ENCODE results near the gene CEP89. TPM values are rescaled to one million over a fixed set of nuclear protein-coding genes. Genes with fewer than 3 reads are reported as not detected.

CEP89 gene
- total RNA-seq, 4 donors from 2014 or later = 18.5 to 24.7 (median 19.4) TPM

DNA sequence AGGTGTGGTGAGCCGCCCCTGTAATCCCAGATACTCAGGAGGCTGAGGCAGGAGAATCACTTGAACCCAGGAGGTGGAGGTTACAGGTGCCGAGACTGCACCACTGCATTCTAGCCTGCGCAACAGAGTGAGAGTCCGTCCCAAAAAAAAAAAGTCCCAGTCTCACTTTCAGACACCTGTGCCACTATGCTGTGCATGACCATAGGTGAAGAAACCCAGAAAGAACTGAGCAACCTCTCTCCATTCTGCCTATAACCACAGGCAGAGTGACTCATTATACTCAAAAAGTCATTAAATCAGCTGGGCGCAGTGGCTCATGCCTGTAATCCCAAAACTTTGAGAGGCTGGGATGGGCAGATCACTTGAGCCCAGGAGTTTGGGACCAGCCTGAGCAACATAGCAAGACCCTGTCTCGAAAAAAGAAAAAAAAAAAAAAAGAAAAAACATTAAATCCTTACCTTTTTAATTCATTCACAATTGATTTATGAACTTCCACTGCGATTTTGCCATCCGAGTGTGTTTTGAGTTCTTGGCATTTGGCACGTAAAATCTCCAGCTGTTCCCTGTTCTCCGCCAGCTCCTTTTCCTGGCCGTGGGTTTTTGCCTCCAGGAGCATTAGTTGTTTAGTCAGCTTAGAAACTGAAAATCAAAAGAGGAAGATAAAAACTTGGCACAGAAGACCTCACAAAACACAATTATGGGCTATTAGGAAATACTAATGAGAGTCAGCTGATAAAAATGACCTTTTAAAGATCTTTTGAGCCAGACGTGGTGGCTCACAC lies 56.7 kb downstream of the CEP89 start:
- Histone ChIP-seq H3K27me3 (no peaks in the 10 kb centered on the region), H3K4me3 (replicated peaks in 1 of 3) (no peak overlapping the region), H3K27ac (no peak overlapping the region), H3K4me1 (no peaks in the 10 kb centered on the region), H3K36me3 (peaks cover 5 to 12% of the 10 kb centered on the region in 2 donors), H3K9me3 (no peaks in the 10 kb centered on the region)
- no peak for DNase-seq
- TF ChIP-seq, protein P1, sequence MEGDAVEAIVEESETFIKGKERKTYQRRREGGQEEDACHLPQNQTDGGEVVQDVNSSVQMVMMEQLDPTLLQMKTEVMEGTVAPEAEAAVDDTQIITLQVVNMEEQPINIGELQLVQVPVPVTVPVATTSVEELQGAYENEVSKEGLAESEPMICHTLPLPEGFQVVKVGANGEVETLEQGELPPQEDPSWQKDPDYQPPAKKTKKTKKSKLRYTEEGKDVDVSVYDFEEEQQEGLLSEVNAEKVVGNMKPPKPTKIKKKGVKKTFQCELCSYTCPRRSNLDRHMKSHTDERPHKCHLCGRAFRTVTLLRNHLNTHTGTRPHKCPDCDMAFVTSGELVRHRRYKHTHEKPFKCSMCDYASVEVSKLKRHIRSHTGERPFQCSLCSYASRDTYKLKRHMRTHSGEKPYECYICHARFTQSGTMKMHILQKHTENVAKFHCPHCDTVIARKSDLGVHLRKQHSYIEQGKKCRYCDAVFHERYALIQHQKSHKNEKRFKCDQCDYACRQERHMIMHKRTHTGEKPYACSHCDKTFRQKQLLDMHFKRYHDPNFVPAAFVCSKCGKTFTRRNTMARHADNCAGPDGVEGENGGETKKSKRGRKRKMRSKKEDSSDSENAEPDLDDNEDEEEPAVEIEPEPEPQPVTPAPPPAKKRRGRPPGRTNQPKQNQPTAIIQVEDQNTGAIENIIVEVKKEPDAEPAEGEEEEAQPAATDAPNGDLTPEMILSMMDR (IDR thresholded peaks at IDR 0.05) = no peak
- TF ChIP-seq POLR2A (IDR thresholded peaks at IDR 0.05) = no peak
- WGBS, 2 donors = 80 to 96% methylated on average over 12 of the region's 12 CpGs
- intact Hi-C loops (cut with DNase I) = no loop called here

DNA sequence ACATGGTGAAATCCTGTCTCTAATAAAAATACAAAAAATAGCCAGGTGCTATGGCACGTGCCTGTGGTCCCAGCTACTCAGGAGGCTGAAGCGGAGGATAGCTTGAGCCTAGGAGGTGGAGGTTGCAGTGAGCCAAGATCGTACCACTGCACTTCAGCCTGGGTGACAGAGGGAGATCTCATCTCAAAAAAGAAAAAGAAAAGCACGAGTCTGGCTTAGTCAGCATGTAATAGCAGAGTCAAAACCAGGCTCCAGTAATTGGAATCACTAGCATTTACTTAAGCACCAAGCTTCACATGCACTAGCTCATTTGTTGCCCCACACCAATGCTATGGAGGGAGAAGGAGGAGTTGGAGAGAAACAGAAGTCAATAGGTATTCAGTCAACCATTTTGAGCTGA lies 60.3 kb downstream of the CEP89 start:
- Histone ChIP-seq H3K36me3 (peaks cover 10 to 23% of the 10 kb centered on the region in 2 donors), H3K27me3 (no peaks in the 10 kb centered on the region), H3K27ac (no peak overlapping the region), H3K4me3 (replicated peaks in 1 of 3) (no peak overlapping the region), H3K4me1 (no peaks in the 10 kb centered on the region), H3K9me3 (no peaks in the 10 kb centered on the region)
- TF ChIP-seq POLR2A (IDR thresholded peaks at IDR 0.05) = no peak
- TF ChIP-seq, protein P1 (IDR thresholded peaks at IDR 0.05) = no peak
- intact Hi-C loops (cut with DNase I) = no loop called here
- DNase-seq = no peak
- WGBS, 2 donors = 97% methylated on average over 4 of the region's 4 CpGs

DNA sequence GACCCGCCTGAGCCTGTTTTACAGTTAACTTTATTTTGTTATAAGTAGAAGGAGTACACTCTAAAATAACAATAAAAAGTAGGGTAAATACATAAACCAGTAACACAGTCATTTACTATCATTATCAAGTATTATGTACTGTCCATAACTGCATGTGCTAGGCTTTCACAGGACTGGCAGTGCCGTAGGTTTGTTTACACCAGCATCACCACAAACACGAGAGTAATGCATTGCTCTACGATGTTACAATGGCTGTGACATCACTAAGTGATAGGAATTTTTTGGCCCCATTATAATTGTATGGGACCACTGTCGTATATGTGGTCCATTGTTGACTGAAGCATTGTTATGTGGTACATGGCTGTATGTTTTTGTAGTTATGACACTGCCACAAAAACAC lies 60.9 kb downstream of the CEP89 start:
- H3K27me3 ChIP-seq = no peaks in the 10 kb centered on the region
- DNase-seq = no peak
- no peak overlapping the region for H3K4me3 ChIP-seq (replicated peaks in 1 of 3)
- 84 to 96% methylated on average over 5 of the region's 5 CpGs for WGBS, 2 donors
- no peaks in the 10 kb centered on the region for H3K4me1 ChIP-seq
- H3K36me3 ChIP-seq = peaks cover 10 to 20% of the 10 kb centered on the region in 2 donors
- no peaks in the 10 kb centered on the region for H3K9me3 ChIP-seq
- intact Hi-C loops (cut with DNase I) = no loop called here
- no peak overlapping the region for H3K27ac ChIP-seq
- no peak for TF ChIP-seq POLR2A (IDR thresholded peaks at IDR 0.05)
- TF ChIP-seq, protein P1 (IDR thresholded peaks at IDR 0.05) = no peak

DNA sequence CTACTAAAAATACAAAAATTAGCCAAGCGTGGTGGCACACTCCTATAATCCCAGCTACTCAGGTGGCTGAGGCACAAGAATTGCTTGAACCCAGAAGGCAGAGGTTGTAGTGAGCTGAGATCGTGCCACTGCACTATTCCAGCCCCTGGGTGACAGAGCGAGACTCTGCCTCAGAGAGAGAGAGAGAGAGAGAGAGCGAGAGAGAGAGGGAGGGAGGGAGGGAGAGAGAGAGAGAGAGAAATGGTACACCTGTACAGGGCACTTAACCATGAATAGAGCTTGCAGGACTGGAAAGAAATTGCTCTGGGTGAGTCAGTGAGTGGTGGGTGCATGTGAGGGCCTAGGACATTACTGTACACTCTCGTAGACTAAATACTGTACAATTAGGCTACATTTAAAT lies 61.7 kb downstream of the CEP89 start:
- TF ChIP-seq POLR2A (IDR thresholded peaks at IDR 0.05) = no peak
- TF ChIP-seq, protein P1 (IDR thresholded peaks at IDR 0.05) = peak in 1 of 6 experiments; percentile 10
- no peak overlapping the region for H3K4me3 ChIP-seq (replicated peaks in 1 of 3)
- peak in 1 of 2 donors; percentile 7 for DNase-seq
- peaks cover 10 to 18% of the 10 kb centered on the region in 2 donors for H3K36me3 ChIP-seq
- WGBS, 2 donors = 80 to 83% methylated on average over 5 of the region's 5 CpGs
- intact Hi-C loops (cut with DNase I) = no loop called here
- no peaks in the 10 kb centered on the region for H3K9me3 ChIP-seq
- no peaks in the 10 kb centered on the region for H3K4me1 ChIP-seq
- no peak overlapping the region for H3K27ac ChIP-seq
- H3K27me3 ChIP-seq = no peaks in the 10 kb centered on the region

DNA sequence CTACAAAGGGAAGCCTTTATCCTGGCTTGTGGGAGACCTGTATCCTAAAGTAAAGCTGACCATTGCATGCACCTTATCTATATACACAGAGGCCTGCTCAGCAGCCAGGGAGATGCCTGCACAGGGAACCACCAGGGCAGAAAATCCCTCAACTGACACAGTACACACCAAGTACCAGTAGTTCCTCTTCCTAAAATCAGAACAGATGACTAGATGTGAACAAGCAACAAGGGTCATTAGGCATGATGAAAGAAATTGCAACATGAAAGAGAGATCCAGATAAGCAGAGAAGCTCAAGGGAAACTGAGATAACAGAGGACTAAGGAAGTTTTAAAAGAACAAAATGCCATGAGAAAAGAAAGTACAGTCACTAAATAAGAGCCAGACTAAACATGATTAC lies 62.5 kb downstream of the CEP89 start:
- Histone ChIP-seq H3K27ac (no peak overlapping the region), H3K27me3 (no peaks in the 10 kb centered on the region), H3K36me3 (peaks cover 10 to 14% of the 10 kb centered on the region in 2 donors), H3K9me3 (no peaks in the 10 kb centered on the region), H3K4me1 (no peaks in the 10 kb centered on the region), H3K4me3 (replicated peaks in 1 of 3) (no peak overlapping the region)
- intact Hi-C loops (cut with DNase I) = no loop called here
- no peak for DNase-seq
- TF ChIP-seq POLR2A (IDR thresholded peaks at IDR 0.05) = no peak
- TF ChIP-seq, protein P1 (IDR thresholded peaks at IDR 0.05) = no peak
